ENCODE measurements around the gene EEF1A2.

Gene EEF1A2

DNA sequence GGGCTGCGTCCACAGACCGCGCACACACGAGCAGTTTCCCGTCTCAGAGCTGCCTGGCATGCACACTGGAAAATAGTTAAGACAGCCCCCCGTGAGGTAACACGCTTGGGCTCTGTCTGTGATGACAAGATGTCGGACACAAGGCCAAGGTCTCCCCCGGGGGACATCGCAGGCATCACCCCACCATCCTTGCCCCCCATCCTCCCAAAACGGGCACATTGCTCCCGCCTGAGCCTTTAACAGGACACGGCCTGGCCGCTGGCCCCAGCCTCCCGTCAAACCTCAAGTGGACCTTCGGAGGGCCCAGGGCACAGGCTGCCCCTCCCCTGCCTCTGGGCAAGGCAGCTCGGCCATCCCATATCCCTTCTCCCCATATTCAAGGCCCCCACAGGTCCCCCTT lies 32.0 kb downstream of the EEF1A2 start:
- DNase-seq, result no peak

DNA sequence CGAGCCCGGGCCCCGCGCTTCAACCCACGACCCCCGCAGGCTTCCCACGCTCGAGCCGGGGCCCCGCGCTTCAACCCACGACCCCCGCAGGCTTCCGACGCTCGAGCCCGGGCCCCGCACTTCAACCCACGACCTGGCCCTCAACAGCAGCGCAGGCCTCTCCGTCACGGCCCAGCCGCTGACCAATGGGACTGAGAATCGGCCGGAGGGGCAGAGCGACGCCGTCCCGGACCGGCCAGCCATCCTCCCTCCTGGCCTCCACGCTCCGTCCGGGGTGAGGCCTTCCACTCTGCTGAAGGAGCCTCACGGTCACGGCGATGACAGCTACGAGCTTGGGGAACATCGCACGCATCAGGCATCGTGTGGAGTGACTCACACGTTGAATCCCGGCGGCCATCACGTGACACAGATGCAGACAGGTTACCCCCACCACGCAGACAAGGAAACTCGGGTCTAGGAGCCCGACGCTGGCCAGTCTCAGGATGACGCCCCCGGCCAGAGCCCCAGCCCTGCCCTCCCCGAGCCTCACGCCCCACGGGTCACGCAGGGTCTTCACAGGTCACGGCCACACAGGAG lies 32.5 kb downstream of the EEF1A2 start:
- DNase-seq, result no peak

DNA sequence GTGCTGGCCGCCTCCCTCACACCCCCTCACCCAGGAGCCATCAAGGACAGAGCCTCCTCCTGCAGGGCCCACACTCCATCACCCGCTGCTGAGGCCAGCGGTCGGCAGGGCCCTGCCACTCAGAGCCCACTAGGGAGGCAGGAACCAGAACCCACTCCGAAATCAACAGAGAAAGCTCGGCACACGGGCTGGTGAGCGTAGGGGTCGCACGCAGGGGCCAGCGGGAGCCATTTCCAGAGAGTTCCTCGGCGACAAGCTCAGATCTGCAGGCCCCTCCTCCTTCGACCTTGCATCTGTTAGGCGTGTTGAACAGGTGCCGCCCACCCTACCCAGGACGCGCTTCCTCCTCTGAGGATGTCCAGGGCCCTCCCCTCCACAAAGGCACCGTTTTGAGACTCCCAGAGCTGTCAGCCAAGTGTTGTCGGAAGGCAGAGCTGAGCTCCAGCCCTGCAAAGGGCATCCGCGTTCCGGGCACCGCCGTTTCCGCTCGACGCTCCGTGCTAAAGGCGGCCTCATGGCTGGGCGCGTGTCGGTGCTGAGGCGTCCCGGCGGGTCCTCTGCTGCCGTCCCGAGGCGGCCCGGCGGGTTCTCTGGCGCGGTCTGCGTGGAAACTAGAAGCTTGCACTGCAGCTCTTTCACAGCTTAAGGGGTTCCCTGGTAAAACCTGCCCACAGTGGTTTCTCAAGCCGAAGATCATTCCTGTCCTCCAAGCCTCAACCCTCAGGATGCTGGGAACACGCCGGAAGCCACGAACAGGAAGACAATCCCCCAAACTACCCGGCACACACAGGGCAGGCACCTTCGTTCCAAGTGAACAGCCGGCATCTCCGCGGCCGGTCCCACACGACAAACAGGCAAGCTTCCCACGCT lies 33.3 kb downstream of the EEF1A2 start:
- no peak for DNase-seq

DNA sequence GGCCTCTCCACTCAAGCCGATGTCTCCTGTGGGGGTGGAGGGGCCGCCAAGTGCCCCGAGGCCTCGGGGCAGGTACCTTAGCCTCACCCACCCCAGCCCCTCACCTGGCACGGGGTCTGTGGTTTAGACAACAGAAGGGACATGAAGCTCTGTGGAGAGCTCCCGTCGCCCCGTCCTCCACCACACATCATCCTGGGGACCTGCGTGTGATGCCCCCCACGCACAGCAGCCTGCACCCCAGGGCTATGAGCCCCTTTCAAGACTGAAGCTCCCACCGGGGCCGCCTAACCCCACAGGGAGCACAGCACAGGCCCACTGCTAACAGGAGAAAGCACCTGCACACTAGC lies 34.6 kb downstream of the EEF1A2 start:
- no peak for DNase-seq

DNA sequence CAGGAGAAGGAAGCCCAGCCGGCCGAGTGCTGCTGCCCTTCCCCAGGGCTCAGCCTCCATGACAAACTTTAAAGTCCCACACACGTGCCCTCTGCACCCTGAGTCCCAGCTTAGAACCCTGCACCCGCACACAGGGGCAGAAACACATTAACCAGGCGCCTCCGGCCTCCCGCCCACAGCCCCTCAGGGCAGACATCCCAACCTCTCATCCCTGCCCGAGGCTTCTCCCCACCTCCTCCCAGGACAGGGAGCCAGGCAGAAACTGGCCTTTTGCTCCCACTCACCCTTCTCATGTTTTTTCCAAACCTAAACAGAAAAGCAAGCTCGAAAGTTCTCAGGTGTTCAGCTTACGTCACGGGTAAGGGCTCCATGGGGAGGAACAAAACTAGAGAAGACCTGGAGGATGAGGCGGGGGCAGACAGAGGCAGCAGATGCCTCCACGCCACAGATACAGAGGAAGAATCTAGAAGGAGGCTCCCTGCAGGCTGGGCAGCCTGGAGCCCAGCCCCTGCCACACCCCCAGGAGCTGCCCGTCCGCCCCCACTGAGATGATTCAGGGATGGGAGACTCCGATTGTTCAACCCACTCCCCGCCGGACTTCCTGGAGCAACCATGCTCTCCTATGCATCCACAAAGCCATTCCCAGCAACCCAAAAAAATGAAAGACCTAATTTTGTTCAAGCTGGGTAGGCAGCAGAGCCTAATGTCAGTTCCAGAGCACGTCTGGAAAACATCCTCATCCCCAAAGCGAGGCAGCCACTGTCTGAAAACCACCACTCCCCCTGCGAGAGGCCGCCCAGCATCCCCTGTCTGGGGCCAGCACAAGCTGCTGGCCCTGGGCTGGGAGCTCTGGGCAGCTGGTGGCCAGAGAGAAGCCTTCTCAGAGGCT lies 35.2 kb downstream of the EEF1A2 start:
- DNase-seq, result no peak

DNA sequence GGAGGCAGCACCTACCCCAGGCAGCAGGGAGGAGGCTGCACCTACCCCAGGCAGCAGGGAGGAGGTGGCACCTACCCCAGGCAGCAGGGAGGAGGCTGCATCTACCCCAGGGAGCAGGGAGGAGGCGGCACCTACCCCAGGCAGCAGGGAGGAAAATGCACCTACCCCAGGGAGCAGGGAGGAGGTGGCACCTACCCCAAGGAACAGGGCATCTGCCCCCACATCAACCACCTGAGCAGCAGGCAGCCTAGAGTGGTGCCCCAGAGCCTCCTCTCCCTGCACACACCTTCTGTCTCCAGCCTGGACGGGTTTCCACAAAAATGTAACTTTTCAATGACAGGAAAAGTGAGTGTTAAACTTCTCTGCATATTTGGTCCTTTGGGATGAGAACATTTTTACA lies 36.6 kb downstream of the EEF1A2 start:
- no peak for DNase-seq

DNA sequence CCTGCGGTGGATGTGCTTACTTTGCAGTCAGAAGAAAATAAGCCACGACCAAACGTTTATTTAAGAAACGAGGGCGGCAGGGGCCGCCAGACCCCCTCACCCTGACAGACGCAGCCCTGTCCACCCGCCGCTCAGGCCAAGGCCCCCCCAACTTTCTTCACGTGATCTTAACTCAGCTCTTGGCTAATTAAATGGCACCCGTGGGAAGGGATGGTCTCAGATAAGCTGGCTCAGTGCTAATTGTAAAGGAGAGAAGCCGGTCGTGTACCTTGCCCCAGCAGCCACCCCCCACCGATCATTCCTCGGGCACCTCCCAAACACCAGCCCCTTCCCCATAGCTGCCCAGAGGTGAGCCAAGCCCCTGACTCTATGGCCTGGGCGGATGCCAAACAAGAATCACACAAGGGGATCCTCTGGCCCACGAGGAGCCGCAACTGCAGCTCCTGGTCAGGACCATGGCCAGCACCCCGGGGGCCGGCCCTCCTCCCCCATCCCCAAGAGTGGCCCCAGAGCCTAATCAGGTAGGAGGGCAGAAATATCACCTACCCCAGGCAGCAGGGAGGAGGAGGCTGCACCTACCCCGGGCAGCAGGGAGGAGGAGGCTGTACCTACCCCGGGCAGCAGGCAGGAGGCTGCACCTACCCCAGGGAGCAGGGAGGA lies 37.6 kb downstream of the EEF1A2 start:
- no peak for DNase-seq

DNA sequence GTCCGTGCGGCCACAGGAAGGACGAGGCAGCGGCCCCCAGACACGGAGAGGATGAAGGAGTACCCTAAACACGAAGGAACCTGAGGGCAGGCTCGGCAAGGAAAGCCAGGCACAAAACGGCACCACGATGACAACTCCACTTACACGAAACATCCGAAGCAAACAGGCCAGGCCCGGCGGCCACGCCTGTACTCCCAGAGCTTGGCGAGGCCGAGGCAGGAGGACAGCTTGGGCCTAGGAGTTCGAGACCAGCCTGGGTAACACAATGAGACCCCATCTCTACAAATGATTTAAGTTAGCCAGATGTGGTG lies 39.9 kb downstream of the EEF1A2 start:
- no peak for DNase-seq

DNA sequence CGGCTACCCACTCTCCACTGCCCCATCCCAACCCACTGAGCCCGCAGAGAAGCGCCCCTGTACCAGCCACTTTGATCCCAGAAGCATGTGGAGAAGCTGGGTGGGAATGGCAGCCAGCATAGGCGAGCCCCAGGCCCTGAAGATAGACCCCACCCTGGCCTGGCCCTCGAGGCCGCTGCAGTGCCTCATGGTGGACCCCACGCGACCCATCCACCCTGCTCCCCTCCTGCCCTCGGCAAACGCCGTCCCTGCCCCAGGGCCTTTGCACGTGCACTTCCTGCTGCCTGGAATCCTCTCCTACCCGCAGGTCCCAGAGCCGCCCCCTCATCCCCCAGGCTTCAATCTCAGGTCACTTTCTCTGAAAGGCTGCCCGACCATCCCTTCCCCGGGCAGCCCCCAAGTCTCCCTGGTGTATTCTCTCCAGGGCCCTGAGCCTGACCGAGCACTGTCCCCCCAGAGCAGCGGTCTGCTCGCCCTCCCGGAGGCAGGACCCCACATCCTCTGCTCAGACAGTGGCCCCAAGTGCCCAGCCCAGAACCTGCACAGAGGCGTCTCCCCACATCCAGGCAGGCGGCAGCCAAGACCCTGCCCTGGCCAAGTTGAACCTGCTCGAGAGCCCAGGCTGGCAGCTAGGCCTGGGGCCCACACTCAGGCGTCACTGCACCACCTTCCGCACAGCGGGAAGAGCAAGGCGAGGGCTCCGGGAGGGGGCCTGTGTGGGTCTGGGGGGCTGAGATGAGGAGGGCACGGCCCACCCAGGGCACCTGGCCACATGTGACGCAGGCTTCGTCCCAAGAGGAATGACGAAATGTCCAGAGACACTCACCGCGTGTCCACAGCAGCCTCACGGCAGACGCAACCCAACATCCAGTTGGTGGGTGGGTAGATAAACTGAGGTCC lies 40.5 kb downstream of the EEF1A2 start:
- no peak for DNase-seq

DNA sequence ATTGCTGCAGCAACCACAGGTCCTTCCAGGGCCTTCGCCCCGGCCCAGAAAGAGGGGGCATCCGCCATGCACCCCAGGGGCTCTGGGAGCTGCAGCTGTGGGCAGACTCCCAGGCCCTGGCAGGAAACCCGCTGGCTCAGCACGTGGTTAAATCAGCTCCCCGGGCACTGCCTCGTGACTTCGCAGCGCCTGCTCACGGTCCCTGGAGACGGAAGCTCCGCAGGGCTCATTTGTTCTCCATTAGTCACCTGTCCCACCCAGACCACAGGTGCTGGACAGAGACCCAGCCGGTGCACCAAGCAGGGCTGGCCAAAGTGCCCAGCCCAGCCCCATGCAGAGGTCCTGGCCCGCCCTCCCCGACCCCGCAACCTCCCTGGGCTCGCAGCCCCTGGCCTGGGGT lies 41.1 kb downstream of the EEF1A2 start:
- DNase-seq, result no peak

DNA sequence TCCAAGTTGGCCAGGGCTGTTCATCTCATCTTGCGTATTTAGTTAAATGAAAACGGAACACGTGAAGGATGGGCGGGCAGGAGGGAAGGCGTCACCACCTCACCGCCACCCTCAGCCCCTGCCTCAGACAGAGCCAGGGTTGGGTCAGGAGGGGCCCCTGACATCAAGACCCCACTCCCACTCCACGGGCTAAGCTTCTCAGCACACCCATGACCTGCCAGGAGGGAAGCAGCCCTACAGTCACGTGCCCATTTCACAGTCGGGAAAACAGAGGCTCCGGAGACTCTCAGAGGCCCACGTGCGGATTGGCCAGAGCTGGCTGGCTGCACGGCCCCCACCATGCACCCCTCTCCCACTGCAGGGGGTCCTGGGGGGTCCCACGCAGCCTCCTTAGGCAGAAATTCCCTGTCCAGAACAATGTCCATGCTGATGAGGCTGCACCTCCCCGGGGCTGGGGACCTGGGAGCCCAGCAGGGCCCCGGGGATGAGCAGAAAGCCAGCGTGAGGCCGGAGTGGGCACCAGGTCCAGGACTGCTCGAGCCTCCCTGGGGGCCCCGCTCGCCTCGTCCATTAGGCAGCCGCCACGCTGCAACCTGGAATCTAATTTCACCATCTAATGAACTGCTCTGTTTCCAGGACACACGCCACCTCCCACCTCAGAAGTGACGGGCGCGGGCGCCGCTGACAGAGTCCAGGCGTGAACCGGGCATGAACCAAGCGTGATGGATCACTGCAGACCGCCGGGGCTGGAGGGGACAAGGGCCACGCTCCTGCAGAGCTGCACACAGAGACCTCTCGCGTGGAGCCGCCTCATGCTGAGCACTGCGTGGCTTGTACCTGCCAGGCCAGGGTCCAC lies 42.2 kb downstream of the EEF1A2 start:
- no peak for DNase-seq

DNA sequence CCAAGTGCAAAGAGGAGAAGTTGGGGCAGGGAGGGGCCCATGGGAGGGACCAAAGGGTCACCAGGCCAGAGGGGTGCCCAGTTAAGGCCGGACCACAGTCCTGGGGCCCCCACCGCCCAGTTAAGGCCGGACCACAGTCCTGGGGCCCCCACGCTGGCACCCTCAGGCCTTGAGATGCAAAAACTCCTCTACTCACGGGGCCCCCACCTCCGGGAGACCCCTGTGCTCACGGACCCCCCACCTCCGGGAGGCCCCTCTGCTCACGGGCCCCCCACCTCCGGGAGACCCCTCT lies 43.4 kb downstream of the EEF1A2 start:
- DNase-seq, result no peak

DNA sequence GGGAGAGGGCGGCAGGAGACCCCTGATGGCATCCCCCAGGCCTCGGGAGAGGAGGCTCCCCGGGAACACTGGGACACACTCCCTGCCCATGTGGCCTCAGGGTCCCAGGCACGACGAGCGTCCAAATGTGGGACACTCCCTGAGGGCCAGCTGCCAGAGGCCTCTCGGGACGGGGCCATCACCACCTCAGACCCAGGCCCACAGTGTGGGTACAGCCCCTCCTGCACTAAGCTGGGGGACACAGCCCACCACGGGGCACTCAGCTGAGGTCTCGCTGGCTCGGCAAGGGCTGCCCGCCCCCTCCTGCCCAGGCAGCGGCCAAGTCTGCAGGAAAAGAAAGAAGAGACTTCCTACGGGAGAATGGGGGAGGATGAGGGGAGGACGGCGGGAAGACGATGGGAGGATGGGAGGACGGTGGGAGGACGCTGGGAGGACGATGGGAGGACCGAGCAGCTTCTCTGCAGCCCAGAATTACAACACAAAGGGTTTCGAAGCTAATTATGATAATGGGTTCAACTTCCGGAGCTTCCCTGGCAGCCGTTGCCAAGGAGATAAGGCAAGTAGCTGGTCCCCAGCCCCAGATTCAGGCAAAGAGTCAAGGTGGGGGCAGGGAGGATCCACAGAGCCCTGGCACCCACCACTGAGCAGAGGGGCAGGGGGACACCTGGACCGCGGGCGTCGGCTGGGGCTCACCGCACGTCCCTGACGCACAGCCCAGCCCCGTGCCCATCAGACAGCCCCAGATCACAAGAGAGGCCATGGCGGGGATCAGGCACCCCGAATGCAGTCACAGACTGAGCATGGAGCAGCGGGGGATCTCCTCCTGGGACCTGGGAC lies 43.9 kb downstream of the EEF1A2 start:
- DNase-seq, result no peak

DNA sequence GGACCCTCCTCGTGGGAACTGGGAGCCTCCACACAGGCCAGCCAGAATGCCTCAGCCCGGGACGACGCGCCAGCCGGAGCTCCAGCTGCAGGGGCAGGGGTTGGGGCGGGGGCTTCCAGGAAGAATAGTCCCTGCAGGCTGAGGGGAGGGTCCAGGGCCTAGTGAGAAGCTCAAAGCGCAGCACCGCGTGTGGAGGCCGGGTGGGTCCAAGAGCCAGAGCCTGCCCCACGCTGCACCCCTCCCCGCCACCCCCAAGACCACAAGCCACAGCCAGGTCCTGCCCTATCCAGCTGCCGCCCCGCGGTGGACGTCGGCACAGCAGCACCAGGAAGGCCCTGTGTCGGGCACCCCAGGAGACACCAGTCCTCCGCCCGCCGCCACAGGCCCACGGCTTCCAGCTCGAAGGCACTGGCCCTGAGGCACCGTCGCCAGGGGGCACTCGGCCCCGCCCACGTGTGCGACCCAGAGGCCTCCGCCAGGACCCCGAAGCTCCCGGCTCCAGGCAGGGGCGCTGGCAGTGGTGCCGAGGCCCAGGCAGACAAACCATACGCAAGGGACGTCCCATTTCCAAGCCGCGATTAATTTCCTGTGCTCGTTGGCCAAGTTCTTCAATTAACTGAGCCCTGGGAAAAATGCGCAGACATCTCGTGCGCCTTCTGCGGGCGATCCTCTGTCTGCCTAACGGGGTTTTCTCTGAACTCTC lies 45.9 kb downstream of the EEF1A2 start:
- no peak for DNase-seq

DNA sequence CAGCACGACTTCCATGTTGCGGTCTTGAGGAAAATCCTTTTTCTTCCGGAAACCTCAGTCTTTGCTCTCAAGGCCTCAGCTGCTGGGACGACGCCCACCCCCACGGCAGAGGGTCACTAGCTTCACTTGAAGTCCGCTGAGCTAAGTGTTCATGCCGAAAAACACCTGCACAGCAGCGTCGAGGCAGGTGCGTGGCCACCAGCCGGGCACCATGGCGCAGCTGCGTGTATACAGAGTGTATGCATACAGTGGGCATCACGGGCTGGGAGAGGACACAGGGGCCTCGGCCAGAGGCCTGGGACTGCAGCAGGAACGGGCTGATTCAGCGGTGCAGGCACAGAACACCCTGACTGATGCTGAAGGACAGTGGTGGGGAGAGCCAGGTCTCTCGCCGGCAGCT lies 46.5 kb downstream of the EEF1A2 start:
- no peak for DNase-seq

DNA sequence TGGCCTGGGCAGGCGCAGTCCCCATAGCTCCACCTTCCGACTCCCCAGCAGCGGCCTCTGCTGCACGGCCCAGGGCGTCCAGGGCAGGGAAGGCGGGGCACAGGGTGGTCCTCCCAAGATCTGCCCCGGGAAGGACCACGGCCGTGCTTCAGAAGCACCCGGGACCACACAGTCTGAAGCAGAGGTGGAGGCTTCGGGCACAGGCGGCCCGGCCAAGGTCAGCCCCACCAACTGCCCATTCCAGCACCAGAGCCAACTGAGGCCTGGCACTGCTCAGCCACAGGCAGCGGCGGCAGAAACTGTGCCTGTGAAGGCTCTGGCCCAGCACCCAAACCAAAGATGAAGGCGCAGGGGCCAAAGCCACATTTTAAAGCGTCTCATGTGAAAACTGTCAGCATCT lies 47.1 kb downstream of the EEF1A2 start:
- DNase-seq, result no peak

DNA sequence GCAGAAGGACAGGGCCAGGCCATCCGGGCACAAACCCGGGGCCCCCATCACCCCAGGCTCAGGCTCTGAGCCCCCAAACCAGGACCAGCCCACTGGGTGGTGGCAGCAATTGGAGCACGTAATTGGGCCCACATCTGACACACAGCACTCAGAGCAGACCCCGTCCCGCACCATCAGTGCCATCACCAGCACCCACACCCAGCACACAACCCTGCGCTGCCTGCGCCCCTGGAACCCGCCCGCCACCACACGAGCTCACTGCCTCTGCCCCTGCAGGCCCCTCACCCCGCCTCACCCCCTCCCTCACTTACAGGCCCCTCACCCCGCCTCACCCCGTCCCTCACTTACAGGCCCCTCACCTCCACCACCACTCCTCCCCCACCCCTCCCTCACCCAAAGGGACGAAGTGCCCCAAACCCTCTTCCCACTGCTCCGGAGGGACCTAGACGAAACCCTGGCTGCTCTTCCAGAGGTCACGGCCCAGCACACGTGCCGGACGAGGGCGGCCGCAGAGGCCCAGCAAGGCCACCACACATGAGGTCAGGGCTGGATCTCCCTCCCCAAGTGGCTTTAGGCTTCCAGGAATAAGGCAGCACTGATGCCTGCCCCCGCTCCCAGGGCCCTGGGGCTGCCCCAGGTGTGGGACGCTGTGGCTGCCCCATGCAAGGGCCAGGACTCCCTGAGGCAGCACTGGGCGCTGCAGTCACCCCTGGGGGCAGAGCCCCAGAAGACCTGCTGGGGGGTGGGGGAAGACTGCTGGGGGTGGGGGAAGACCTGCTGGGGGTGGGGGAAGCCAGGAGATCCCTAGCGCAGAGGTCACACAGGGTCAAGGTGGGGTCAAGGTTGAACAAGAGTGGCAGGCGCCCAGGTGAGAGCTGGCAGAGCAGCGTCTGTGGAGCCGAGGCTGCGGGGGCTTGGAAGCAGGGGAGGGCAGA lies 48.8 kb downstream of the EEF1A2 start:
- DNase-seq, result no peak

DNA sequence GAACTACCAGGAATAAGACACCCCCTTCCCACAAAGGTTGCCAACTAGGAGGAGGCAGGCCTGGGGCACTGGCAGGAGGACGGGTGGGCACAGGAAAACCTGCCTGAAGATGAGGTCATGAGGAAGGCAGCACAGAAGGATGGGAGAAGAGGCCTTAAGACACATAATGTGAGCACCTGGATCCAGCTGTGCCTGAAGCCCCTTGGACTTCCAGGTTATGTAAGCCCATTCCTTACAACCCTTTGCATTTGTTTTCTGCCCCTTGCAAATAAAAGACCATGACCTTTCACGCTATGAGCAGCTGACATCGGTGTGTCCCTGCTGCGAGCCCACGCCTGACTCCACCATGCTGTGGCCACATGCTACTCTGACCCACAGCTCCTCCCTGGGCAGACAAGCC lies 49.9 kb downstream of the EEF1A2 start:
- DNase-seq, result no peak

DNA sequence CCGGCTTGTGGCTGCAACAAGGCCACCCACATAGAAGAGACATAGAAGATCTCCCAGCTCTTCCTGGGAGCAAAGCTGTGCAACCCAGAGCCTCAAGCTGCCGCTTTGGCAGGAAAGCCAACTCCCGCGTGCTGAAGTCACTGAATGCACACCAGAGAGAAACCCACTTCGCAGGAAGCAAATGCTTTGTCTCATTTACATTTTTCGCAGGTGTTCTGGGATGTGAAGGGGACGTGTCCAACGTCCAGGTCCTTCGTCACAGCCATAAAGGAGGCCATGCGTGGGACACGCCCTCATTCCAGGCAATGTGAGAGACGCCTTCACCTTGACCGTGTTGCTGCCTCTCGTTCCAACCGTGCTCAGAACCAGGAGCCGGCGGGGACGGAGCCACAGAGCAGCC lies 50.9 kb downstream of the EEF1A2 start:
- DNase-seq, result no peak

Measured in hematopoietic multipotent progenitor cell treated with erythropoietin and hydrocortisone succinate and interleukin-3 and kit ligand, for 8 days (in vitro differentiated cells).